ENCODE measurements around the gene INSIG1. TPM values are rescaled to one million over a fixed set of nuclear protein-coding genes. Genes with fewer than 3 reads are reported as not detected.

The INSIG1 gene
- total RNA-seq, 4 donors from 2014 or later = 17.5 to 79.4 (median 29.8) TPM

DNA sequence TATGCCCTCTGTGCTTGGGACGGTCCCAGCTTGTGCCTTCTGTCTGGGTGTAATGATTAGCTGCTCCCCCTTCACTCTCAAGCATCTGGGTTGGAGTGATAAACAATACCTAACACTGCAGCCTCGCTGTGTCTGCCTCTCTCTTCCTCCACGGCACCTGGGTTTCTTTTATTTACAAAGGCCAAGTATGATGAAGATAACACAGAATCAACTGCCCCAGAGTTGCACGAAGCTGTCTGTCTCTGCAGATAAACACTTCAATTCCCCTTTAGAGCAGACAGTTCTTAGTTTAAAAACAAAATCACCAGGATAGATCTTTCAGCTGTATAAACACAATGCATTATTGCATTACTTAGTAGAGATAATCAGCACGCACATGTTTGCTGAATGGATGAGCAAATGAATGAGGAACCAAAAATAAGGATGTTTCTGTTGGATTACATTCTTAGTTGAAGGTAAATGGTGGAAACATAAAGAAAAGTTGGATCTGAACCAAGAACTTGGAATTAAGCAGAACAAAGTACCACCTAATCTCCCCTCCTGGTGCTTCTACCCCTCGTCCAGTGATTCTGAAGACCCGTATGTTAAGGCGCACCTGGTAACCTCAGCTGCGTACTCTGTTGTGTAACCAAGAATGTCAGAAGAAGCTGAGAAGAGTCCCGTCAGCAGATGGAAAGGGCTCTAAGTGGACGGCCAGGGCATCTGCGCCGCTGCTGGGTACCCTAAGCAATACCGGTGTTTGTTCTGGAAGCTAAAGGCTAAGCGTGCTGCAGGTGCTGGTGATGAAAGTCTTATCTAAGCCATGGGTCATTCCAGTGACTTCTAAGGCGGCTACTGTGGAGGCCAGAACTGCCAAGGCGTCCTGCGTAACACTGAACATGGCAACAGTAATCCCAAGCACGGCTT lies 26.6 kb downstream of the INSIG1 start:
- no peak for DNase-seq
- H3K4me3 ChIP-seq (replicated peaks in 1 of 3) = no peak overlapping the region
- no peaks in the 10 kb centered on the region for H3K36me3 ChIP-seq
- 59 to 61% methylated on average over 19 of the region's 19 CpGs for WGBS, 2 donors
- H3K9me3 ChIP-seq = no peaks in the 10 kb centered on the region
- intact Hi-C loops (cut with DNase I) = no loop called here
- TF ChIP-seq POLR2A (IDR thresholded peaks at IDR 0.05) = no peak
- TF ChIP-seq, protein P1, sequence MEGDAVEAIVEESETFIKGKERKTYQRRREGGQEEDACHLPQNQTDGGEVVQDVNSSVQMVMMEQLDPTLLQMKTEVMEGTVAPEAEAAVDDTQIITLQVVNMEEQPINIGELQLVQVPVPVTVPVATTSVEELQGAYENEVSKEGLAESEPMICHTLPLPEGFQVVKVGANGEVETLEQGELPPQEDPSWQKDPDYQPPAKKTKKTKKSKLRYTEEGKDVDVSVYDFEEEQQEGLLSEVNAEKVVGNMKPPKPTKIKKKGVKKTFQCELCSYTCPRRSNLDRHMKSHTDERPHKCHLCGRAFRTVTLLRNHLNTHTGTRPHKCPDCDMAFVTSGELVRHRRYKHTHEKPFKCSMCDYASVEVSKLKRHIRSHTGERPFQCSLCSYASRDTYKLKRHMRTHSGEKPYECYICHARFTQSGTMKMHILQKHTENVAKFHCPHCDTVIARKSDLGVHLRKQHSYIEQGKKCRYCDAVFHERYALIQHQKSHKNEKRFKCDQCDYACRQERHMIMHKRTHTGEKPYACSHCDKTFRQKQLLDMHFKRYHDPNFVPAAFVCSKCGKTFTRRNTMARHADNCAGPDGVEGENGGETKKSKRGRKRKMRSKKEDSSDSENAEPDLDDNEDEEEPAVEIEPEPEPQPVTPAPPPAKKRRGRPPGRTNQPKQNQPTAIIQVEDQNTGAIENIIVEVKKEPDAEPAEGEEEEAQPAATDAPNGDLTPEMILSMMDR (IDR thresholded peaks at IDR 0.05) = no peak
- H3K27me3 ChIP-seq = no peaks in the 10 kb centered on the region
- no peak overlapping the region for H3K27ac ChIP-seq
- H3K4me1 ChIP-seq = no peaks in the 10 kb centered on the region

DNA sequence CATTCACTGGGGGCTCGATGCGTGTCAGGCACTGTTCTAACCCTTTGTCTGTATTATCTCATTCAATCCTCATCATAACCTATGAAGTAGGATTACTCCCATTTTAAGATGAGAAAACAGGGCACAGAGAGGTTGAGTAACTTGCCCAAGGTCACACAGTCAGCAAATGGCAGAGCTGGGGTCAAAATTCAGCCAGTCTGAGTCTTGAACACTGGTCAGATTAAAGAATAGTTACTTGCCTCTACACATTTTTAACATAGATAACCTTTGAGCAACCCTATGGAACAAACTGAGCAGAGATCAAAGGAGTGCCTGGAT lies 27.2 kb downstream of the INSIG1 start:
- DNase-seq = no peak
- WGBS, 2 donors = 86 to 94% methylated on average over 2 of the region's 2 CpGs
- Histone ChIP-seq H3K4me3 (replicated peaks in 1 of 3) (no peak overlapping the region), H3K27ac (no peak overlapping the region), H3K4me1 (no peaks in the 10 kb centered on the region), H3K27me3 (no peaks in the 10 kb centered on the region), H3K9me3 (no peaks in the 10 kb centered on the region), H3K36me3 (no peaks in the 10 kb centered on the region)
- no peak for TF ChIP-seq POLR2A (IDR thresholded peaks at IDR 0.05)
- TF ChIP-seq, protein P1 (IDR thresholded peaks at IDR 0.05) = no peak
- intact Hi-C loops (cut with DNase I) = no loop called here

DNA sequence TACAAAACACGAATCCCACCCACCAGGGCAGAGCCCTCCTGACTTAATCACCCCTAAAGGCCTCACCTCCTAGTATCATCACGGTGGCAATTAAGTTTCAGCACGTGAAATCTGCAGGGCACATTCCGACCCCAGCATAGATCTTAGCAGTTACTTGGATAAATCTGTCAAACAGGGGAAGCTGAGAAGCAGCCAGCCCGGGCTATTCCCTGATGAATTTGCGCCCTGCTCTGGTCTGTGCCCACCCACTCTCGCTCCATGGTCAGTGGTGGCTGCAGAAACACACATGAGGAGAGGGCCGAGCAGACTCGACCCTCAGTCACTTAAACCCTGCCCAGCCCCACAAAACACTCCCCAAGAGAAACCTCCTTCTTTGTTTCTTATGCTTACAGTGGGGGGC lies 28.7 kb downstream of the INSIG1 start:
- Histone ChIP-seq H3K9me3 (no peaks in the 10 kb centered on the region), H3K4me1 (no peaks in the 10 kb centered on the region), H3K4me3 (replicated peaks in 1 of 3) (no peak overlapping the region), H3K36me3 (no peaks in the 10 kb centered on the region), H3K27ac (no peak overlapping the region), H3K27me3 (no peaks in the 10 kb centered on the region)
- no peak for DNase-seq
- no peak for TF ChIP-seq POLR2A (IDR thresholded peaks at IDR 0.05)
- 72 to 90% methylated on average over 9 of the region's 9 CpGs for WGBS, 2 donors
- intact Hi-C loops (cut with DNase I) = no loop called here

DNA sequence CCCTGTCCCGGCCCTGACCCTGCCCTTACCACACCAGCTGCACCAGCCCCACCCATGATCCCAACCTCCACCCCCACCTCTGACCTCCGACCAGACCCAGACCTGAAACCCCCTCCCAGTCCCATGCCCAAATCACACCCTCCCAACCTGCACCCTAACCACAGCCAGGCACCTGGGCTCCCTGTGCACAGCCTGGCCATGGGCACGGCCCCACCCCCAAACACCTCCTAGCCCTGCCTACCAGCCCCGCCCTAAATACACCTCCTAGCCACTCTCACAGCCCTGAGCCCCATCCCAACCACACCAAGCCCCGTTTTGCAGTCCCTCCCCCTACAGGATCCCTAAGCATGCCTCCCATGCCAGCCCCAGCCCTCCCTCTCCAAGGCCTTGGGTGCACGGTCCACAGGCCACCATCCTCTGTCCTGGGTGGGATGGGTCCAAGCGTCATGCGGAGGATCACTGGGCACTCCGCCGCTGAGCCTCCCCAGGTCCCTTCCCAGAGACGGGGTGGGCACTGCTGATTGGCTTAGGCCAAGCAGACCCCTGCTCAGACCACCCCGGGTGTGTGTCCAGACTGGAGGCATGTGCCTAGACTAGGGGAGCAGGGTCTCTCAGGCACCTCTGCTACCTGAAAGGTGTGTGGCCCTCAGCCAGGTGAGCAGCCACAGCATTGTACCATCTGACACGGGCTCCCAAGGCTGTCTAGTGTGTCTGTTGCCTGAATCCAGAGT lies 30.1 kb downstream of the INSIG1 start:
- 76 to 79% methylated on average over 11 of the region's 13 CpGs for WGBS, 2 donors
- Histone ChIP-seq H3K9me3 (no peaks in the 10 kb centered on the region), H3K4me1 (no peaks in the 10 kb centered on the region), H3K4me3 (replicated peaks in 1 of 3) (no peak overlapping the region), H3K27ac (no peak overlapping the region), H3K36me3 (no peaks in the 10 kb centered on the region), H3K27me3 (no peaks in the 10 kb centered on the region)
- no peak for DNase-seq
- TF ChIP-seq, protein P1 (IDR thresholded peaks at IDR 0.05) = no peak
- no peak for TF ChIP-seq POLR2A (IDR thresholded peaks at IDR 0.05)
- intact Hi-C loops (cut with DNase I) = no loop called here

DNA sequence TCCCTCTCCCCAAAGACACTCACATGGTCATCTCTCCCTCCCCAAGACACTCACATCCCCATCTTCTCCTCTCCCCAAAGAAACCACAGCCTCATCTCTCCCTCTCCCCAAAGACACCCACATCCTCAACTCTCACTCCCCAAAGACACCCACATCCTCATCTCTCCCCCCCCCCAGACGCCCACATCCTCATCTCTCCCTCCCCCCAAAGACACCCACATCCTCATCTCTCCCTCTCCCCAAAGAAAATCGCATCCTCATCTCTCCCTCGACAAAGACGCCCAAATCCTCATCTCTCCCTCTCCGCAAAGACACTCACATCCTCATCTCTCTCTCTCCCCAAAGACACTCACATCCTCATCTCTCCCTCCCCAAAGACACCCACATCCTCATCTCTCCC lies 31.5 kb downstream of the INSIG1 start:
- no peak for TF ChIP-seq POLR2A (IDR thresholded peaks at IDR 0.05)
- TF ChIP-seq, protein P1 (IDR thresholded peaks at IDR 0.05) = no peak
- no peaks in the 10 kb centered on the region for H3K36me3 ChIP-seq
- WGBS, 2 donors = no CpG with 5 or more reads among the region's 5 CpGs
- intact Hi-C loops (cut with DNase I) = no loop called here
- DNase-seq = no peak
- no peak overlapping the region for H3K27ac ChIP-seq
- no peak overlapping the region for H3K4me3 ChIP-seq (replicated peaks in 1 of 3)
- no peaks in the 10 kb centered on the region for H3K9me3 ChIP-seq
- no peaks in the 10 kb centered on the region for H3K27me3 ChIP-seq
- no peaks in the 10 kb centered on the region for H3K4me1 ChIP-seq
